Fibroblast of mammary gland (primary cell): Measurements from ENCODE around the gene KIR2DL1.
"Not testable (repeated sequence)": the region's sequence is repeated elsewhere in the genome, so short reads cannot be mapped to it uniquely, and the experiment has no call there.

Experiments
- DNase-seq: peaks from one replicate; pipeline ENCODE4 v3.0.0-alpha.2; 2010; ENCODE audit warnings: low read depth
- H3K4me3 ChIP-seq: 2 replicates; pipeline ENCODE4 v1.5.1; 2011; ENCODE audit warnings: low read depth, mild to moderate bottlenecking, low read length, moderate library complexity; ENCODE audit not compliant: control insufficient read depth
- CTCF ChIP-seq: conservative IDR thresholded peaks from 2 replicates; pipeline ENCODE4 v1.5.1; 2011; ENCODE audit warnings: low read depth, low read length, inconsistent platforms; ENCODE audit not compliant: control insufficient read depth, insufficient read depth

The KIR2DL1 gene

GRCh38 chr19:54806516-54806838, 36.9 kb downstream of the KIR2DL1 start:
- no peak for TF ChIP-seq CTCF
- H3K4me3 ChIP-seq, result no peak overlapping the region
- DNase-seq, result no peak

- H3K4me3 ChIP-seq, DNase-seq: not testable (repeated sequence)
Measured at GRCh38 chr19:54814571-54814970, 45.0 kb downstream of the KIR2DL1 start.

GRCh38 chr19:54816251-54816650, 46.7 kb downstream of the KIR2DL1 start, which contains the start of gene KIR3DL1:
TSS of gene KIR3DL1 (plus strand) at chr19:54816468.
- H3K4me3 ChIP-seq, DNase-seq: not testable (repeated sequence)

- no peak for DNase-seq
- TF ChIP-seq CTCF, result no peak
- no peak overlapping the region for H3K4me3 ChIP-seq
Measured at GRCh38 chr19:54817670-54818536, 48.3 kb downstream of the KIR2DL1 start.

- DNase-seq, H3K4me3 ChIP-seq: not testable (repeated sequence)
Measured at GRCh38 chr19:54824416-54824815, 54.8 kb downstream of the KIR2DL1 start.

- H3K4me3 ChIP-seq, DNase-seq: not testable (repeated sequence)
Measured at GRCh38 chr19:54825326-54825725, 55.7 kb downstream of the KIR2DL1 start.

- not testable (repeated sequence) for DNase-seq
Measured at GRCh38 chr19:54828064-54828463, 58.5 kb downstream of the KIR2DL1 start.

GRCh38 chr19:54832496-54832895, 62.9 kb downstream of the KIR2DL1 start, which contains the start of gene KIR2DS4:
TSS of gene KIR2DS4 (plus strand) at chr19:54832676.
- H3K4me3 ChIP-seq, DNase-seq: not testable (repeated sequence)

More at GRCh38 chr19:54828064-54828463, 58.5 kb downstream of the KIR2DL1 start:
- H3K4me3 ChIP-seq, result not testable (repeated sequence)
